ENCODE results near the gene MICALL2.

Gene MICALL2

GRCh38 chr7:1490837-1491236, 31.6 kb upstream of the MICALL2 start:
- H3K27ac ChIP-seq: no peak overlapping the region
- TF ChIP-seq, protein P1, sequence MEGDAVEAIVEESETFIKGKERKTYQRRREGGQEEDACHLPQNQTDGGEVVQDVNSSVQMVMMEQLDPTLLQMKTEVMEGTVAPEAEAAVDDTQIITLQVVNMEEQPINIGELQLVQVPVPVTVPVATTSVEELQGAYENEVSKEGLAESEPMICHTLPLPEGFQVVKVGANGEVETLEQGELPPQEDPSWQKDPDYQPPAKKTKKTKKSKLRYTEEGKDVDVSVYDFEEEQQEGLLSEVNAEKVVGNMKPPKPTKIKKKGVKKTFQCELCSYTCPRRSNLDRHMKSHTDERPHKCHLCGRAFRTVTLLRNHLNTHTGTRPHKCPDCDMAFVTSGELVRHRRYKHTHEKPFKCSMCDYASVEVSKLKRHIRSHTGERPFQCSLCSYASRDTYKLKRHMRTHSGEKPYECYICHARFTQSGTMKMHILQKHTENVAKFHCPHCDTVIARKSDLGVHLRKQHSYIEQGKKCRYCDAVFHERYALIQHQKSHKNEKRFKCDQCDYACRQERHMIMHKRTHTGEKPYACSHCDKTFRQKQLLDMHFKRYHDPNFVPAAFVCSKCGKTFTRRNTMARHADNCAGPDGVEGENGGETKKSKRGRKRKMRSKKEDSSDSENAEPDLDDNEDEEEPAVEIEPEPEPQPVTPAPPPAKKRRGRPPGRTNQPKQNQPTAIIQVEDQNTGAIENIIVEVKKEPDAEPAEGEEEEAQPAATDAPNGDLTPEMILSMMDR (conservative IDR thresholded peaks at IDR 0.05): no peak
- TF ChIP-seq ZFX (IDR thresholded peaks at IDR 0.05): no peak

- no peak overlapping the region for H3K27ac ChIP-seq
- TF ChIP-seq, protein P1 (conservative IDR thresholded peaks at IDR 0.05): no peak
- no peak for TF ChIP-seq ZFX (IDR thresholded peaks at IDR 0.05)
These were observed 30.1 kb upstream of the MICALL2 start for GRCh38 chr7:1489336-1489735.

- TF ChIP-seq ZFX (IDR thresholded peaks at IDR 0.05): no peak
- TF ChIP-seq, protein P1 (conservative IDR thresholded peaks at IDR 0.05): no peak
- H3K27ac ChIP-seq: no peak overlapping the region
These were observed 28.7 kb upstream of the MICALL2 start for GRCh38 chr7:1488016-1488415.

- no peak overlapping the region for H3K27ac ChIP-seq
- TF ChIP-seq ZFX (IDR thresholded peaks at IDR 0.05): no peak
- TF ChIP-seq, protein P1 (conservative IDR thresholded peaks at IDR 0.05): no peak
These were observed 28.2 kb upstream of the MICALL2 start for GRCh38 chr7:1487466-1487865.

GRCh38 chr7:1486571-1486970, 27.3 kb upstream of the MICALL2 start:
- no peak for TF ChIP-seq ZFX (IDR thresholded peaks at IDR 0.05)
- TF ChIP-seq, protein P1 (conservative IDR thresholded peaks at IDR 0.05): no peak
- no peak overlapping the region for H3K27ac ChIP-seq

- TF ChIP-seq, protein P1 (conservative IDR thresholded peaks at IDR 0.05): no peak
- no peak for TF ChIP-seq ZFX (IDR thresholded peaks at IDR 0.05)
- no peak overlapping the region for H3K27ac ChIP-seq
These were observed 25.9 kb upstream of the MICALL2 start for GRCh38 chr7:1485156-1485555.

DNA sequence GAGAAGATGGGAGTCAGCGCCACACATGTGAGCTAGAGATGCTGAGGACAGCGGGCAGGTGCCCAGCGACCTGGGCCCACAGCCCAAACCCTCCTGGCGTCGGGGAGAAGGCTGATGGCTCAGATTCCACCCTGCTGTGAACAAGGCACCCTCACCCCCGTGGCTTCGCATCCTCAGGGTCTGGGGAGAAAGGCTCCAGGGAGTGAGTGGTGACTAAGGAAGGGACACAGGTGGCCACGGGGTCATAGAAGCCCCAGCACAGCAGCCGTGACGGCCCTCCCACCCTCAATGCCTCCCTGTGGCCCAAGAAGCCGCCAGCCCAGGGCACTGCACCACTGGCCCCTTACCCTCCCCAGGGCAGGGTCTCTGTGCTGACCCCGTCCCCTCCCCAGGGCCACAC, 25.3 kb upstream of the MICALL2 start:
- TF ChIP-seq, protein P1 (conservative IDR thresholded peaks at IDR 0.05): no peak
- TF ChIP-seq ZFX (IDR thresholded peaks at IDR 0.05): no peak
- no peak overlapping the region for H3K27ac ChIP-seq

All from C4-2B (cell line).